Measurements from ENCODE around the gene GPX4. TPM values are rescaled to one million over a fixed set of nuclear protein-coding genes. Genes with fewer than 3 reads are reported as not detected.

Gene GPX4
- total RNA-seq, 8 experiments from 2014 or later = 331 to 509 (median 399) TPM

DNA sequence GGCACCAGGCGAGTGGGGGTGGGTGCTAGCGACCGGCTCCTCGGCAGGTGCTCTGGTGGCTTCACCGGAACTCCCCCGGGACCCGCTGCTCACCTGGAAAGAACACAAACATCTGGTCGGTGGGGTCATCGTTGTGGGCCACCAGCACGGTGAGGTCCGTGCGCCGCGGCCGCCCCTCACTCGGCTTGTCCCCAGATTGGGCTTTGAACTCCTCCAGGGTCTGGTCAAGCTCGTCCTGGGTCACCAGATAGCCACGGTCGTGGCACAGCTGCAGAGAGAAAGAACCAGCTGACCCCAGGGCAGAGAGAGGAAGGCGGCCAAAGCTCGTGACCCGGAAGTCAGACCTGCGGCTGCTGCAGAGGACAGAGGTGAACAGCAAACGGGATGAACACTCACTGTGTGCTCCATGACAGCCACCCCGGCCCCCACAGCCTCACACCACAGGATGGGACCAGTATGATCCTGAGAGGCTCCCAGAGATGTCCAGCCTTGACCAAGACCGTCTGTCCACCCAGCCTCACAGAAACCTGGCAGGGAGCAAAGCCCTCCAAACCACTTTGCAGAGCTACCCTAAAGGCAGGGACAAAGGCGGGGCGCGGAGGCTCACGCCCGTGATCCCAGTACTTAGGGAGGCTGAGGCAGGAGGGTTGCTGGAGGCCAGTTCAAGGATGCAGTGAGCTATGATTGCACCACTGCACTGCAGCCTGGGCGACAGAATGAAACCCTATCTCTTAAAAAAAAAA, 9.8 kb upstream of the GPX4 start:
- Histone ChIP-seq H3K4me1 (replicated peaks in 1 of 2) (peaks cover 7 to 9% of the 10 kb centered on the region in 2 donors), H3K4me3 (peak overlapping the region; percentile 63 to 95 (median 85)), H3K27ac (no peak overlapping the region)
- ATAC-seq (replicated peaks in 6 of 8) = peak in 2 of 8 experiments; percentile 2 to 3
- 36 to 58% (median 47%) methylated on average over 2 to 8 of the region's 32 CpGs; no CpG with 5 or more reads in 5 of the 10 experiments for WGBS, 10 experiments
- in situ Hi-C loops (cut with MboI; ENCODE audit: low pct_unique_long_range_greater_than_20kb in 2 of 9, low sequenced_read_pairs in 9 of 9, unreplicated experiment in 9 of 9) = no loop called here

DNA sequence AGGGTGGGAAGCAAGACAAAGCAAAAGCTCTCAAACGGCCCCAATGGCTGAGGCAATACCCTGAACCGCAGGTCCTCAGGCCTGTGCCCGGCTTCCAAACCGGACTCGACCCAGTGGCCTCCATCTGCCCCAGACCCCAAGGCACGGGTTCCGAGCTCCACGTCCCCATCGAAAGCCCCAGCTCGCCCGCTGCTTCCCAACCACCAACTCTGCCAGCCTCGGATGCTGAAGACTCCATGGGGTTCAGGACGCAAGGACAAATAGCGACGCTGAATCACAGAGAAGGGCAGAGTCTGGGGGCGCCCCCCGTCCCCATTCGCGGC, 9.2 kb upstream of the GPX4 start:
- peak in 1 of 8 experiments; percentile 2 for ATAC-seq (replicated peaks in 6 of 8)
- Histone ChIP-seq H3K4me3 (peak overlapping the region; percentile 63 to 95 (median 85)), H3K4me1 (replicated peaks in 1 of 2) (peaks cover 7 to 9% of the 10 kb centered on the region in 2 donors), H3K27ac (peak overlapping the region; percentile 61 to 71)
- WGBS, 10 experiments = 0 to 7% (median 0%) methylated on average over 1 to 6 of the region's 19 CpGs; no CpG with 5 or more reads in 5 of the 10 experiments
- in situ Hi-C loops (cut with MboI; ENCODE audit: low pct_unique_long_range_greater_than_20kb in 2 of 9, low sequenced_read_pairs in 9 of 9, unreplicated experiment in 9 of 9) = no loop called here

DNA sequence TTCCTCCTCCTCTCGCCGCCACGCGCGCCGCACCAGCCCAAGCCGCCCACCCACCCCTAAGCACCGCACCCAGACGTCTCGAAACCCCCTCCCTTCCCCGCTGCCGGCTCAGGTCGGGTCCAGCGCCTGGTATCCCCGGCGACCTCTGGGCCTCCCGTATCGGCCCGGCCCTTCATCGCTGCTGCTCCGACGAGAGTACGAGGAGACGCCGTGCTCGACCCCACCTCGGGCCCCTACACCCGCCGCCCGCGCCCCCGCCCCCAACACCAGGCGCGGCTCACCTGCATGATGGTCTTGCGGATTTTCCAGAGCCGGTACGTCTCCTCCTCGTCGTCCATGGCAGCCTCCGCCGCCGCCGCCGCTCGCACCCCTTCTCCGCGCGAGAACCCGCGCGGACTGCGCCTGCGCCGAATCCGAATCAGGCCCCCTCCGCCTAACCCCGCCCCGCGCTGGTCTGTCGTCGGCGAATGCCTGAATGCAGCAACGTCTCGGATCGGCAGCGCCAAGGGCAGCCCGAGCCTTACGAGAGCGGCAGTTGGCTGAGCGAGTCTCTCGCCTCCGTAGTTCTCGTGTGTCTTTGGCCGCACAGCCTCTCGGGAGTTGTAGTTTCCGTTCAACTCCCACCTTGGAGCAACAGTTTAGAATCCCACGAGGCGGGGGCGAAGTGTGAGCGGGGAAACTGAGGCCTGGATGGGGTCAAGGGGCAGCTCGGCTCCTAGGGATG, 8.7 kb upstream of the GPX4 start, which contains the start of gene POLR2E:
TSS of gene POLR2E (minus strand) at position 398 of the 724 bp plus-strand sequence. CDS start at position 338, 60 bp downstream.
- in situ Hi-C loops (cut with MboI; ENCODE audit: low pct_unique_long_range_greater_than_20kb in 2 of 9, low sequenced_read_pairs in 9 of 9, unreplicated experiment in 9 of 9) = no loop called here
- peaks cover 7 to 9% of the 10 kb centered on the region in 2 donors for H3K4me1 ChIP-seq (replicated peaks in 1 of 2)
- peak within 1 kb of the TSS; percentile 61 to 71 for H3K27ac ChIP-seq
- 0 to 3% (median 0%) methylated on average over 3 to 23 of the region's 81 CpGs; no CpG with 5 or more reads in 6 of the 10 experiments for whole genome bisulfite sequencing, 10 experiments
- peak within 1 kb of the TSS; percentile 63 to 95 (median 85) for H3K4me3 ChIP-seq
- ATAC-seq (replicated peaks in 6 of 8) = peak; percentile 82 to 98 (median 96)

DNA sequence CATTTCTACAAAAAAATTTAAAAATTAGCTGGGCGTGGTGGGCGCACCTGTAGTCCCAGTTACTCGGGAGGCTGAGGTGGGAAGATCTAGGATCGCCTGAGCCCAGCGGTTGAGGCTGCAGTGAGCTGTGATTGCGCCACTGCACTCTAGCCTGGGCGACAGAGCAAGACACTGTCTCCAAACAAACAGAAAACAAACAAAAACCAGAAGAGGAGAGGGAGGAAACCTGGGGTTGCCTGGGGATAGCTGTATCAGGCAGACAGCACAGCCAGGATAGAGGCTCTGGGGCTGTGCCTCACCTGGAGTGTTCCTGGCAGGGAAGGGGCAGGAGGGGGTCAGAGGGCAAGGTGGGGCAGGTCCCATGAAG, 6.0 kb upstream of the GPX4 start:
- WGBS, 10 experiments = 50 to 100% (median 84%) methylated on average over 1 to 5 of the region's 7 CpGs; no CpG with 5 or more reads in 5 of the 10 experiments
- ATAC-seq (replicated peaks in 6 of 8) = no peak
- peaks cover 14 to 24% of the 10 kb centered on the region in 2 donors for H3K4me1 ChIP-seq (replicated peaks in 1 of 2)
- no peak overlapping the region for H3K4me3 ChIP-seq
- in situ Hi-C loops (cut with MboI; ENCODE audit: low pct_unique_long_range_greater_than_20kb in 2 of 9, low sequenced_read_pairs in 9 of 9, unreplicated experiment in 9 of 9) = no loop called here
- H3K27ac ChIP-seq = no peak overlapping the region

DNA sequence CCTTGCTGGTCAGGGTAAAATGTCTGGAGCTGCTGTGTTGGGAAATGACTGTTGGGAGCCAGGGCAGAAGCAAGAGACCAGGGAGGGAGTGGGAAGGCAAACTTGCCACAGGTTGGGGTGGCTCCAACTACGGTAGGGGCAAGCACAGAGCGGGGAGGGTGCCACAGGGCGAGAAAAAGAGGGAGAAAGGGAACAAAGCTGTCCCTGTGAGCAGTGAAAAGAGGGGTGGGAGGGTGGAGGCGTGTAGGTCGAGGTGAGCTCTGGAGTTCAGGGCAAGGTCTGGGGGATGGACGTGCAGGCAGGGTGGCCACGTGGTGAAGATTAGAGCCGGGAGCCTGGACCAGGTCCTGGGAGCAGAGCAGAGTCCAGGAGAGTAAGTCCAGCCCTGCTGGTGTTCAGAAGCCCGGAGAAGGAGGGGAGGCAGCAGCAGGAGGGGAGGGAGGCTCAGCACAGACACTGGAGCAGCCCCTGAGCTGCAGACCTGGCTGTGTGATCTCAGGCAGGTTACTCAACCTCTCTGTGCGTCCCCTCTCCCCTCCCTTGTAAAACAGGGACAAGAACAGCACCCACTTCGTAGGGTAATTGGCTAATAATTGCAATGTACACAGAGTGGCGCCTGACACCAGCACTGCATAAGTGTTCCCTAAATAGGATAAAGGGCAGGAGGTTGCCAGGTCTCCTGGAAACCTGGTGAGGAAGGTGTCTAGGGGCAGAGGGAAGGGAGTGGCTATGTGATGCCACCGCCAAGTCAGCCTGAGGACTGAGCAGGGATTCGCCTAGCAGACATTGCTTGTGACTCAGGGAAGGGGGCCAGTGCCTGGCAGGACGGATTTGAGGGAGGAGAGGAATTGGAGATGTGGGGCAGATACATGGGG, 5.4 kb upstream of the GPX4 start:
- in situ Hi-C loops (cut with MboI; ENCODE audit: low pct_unique_long_range_greater_than_20kb in 2 of 9, low sequenced_read_pairs in 9 of 9, unreplicated experiment in 9 of 9) = no loop called here
- no peak overlapping the region for H3K4me3 ChIP-seq
- H3K4me1 ChIP-seq (replicated peaks in 1 of 2) = peaks cover 18 to 30% of the 10 kb centered on the region in 2 donors
- 74 to 76% methylated on average over 3 to 4 of the region's 15 CpGs; no CpG with 5 or more reads in 8 of the 10 experiments for WGBS, 10 experiments
- no peak for ATAC-seq (replicated peaks in 6 of 8)
- H3K27ac ChIP-seq = no peak overlapping the region

DNA sequence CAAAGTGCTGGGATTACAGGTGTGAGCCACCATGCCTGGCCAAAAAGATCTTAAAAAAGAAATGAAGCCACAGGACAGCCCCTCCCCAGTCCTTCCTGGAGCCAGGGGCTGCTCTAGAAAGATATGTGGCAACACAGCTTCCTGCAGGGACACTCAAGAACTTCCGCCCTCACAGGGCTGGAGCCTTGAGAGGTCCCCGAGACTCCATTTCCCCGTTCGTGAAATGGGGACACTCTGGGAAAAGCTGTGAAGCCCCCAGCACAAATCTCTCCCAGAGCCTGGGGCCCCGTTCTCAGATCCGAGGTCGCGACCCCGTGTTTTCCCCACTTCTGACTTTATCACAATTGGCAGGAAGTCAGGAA, 2.5 kb upstream of the GPX4 start:
- in situ Hi-C loops (cut with MboI; ENCODE audit: low pct_unique_long_range_greater_than_20kb in 2 of 9, low sequenced_read_pairs in 9 of 9, unreplicated experiment in 9 of 9) = loop anchor here in 2 of 9 experiments (10.0 kb wide), 2 partner anchors 83 to 93 kb away; no protein-coding TSS in a partner anchor
- ATAC-seq (replicated peaks in 6 of 8) = no peak
- no peak overlapping the region for H3K4me3 ChIP-seq
- peaks cover 22 to 29% of the 10 kb centered on the region in 2 donors for H3K4me1 ChIP-seq (replicated peaks in 1 of 2)
- WGBS, 10 experiments = 33 to 83% (median 68%) methylated on average over 3 to 6 of the region's 9 CpGs; no CpG with 5 or more reads in 5 of the 10 experiments
- peak overlapping the region; percentile 20 to 53 for H3K27ac ChIP-seq

DNA sequence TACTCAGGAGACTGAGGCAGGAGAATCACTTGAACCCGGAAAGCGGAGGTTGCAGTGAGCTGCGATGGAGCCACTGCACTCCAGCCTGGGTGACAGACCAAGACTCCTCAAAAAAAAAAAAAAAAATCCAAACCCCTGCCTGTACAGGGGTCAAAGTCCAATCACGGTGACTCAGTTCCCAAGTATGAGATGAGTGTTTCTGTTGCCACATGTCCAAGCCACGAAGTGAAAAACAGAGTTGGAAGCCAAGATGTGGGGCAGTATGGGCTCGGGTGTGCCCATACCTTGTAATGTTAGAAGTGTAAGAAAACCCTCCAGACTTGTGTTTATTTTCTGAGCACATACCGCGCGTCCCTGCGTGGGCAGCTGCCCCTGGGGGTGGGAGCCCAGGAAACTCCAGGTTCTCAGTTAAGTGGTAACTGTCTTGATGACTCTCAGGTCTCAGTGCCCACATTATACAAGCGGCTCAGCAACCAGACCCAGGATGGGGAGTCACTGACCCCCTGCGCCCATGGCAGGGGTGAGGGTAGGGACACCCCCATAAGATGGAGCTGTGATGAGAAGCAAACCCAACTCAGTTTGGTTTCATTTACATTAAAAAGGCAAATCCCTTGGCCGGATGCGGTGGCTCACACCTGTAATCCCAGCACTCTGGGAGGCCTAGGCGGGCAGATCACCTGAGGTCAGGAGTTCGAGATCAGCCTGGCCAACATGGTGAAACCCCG, 1.2 kb upstream of the GPX4 start:
- peak overlapping the region in 1 of 2 donors; percentile 95 for H3K27ac ChIP-seq
- peak overlapping the region in 1 of 5 donors; percentile 98 for H3K4me3 ChIP-seq
- peak in 1 of 8 experiments; percentile 0 for ATAC-seq (replicated peaks in 6 of 8)
- peaks cover 22 to 29% of the 10 kb centered on the region in 2 donors for H3K4me1 ChIP-seq (replicated peaks in 1 of 2)
- WGBS, 10 experiments = 4 to 100% (median 58%) methylated on average over 1 to 8 of the region's 17 CpGs; no CpG with 5 or more reads in 3 of the 10 experiments
- in situ Hi-C loops (cut with MboI; ENCODE audit: low pct_unique_long_range_greater_than_20kb in 2 of 9, low sequenced_read_pairs in 9 of 9, unreplicated experiment in 9 of 9) = loop anchor here in 2 of 9 experiments (10.0 kb wide), 2 partner anchors 82 to 92 kb away; no protein-coding TSS in a partner anchor

DNA sequence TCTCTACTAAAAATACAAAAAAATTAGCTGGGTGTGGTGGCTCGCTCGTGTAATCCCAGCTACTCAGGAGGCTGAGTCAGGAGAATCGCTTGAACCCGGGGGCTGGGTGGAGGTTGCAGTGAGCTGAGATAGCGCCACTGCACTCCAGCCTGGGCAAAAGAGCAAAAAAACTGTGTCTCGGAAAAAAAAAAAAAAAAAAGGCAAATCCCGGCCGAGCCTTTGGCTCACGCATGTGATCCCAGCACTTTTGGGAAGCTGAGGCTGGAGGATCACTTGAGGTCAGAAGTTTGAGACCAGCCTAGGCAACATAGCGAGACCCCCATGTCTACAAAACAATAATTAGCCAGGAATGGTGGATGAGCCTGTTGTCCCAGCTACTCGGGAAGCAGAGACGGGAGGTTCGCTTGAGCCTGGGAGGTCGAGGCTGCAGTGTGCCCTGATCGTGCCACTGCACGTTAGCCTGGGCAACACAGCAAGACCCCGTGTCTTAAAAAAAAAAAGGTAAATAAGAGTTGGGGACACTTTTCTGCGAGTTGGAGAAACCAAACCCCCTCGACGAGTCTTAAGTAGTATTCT, 574 bp upstream of the GPX4 start:
- peak overlapping the region; percentile 10 to 99 (median 29) for H3K4me3 ChIP-seq
- peaks cover 22 to 29% of the 10 kb centered on the region in 2 donors for H3K4me1 ChIP-seq (replicated peaks in 1 of 2)
- ATAC-seq (replicated peaks in 6 of 8) = no peak
- in situ Hi-C loops (cut with MboI; ENCODE audit: low pct_unique_long_range_greater_than_20kb in 2 of 9, low sequenced_read_pairs in 9 of 9, unreplicated experiment in 9 of 9) = loop anchor here in 2 of 9 experiments (10.0 kb wide), 2 partner anchors 82 to 92 kb away; no protein-coding TSS in a partner anchor
- H3K27ac ChIP-seq = peak overlapping the region; percentile 80 to 95
- 1 to 90% (median 42%) methylated on average over 2 to 12 of the region's 20 CpGs; no CpG with 5 or more reads in 3 of the 10 experiments for WGBS, 10 experiments

DNA sequence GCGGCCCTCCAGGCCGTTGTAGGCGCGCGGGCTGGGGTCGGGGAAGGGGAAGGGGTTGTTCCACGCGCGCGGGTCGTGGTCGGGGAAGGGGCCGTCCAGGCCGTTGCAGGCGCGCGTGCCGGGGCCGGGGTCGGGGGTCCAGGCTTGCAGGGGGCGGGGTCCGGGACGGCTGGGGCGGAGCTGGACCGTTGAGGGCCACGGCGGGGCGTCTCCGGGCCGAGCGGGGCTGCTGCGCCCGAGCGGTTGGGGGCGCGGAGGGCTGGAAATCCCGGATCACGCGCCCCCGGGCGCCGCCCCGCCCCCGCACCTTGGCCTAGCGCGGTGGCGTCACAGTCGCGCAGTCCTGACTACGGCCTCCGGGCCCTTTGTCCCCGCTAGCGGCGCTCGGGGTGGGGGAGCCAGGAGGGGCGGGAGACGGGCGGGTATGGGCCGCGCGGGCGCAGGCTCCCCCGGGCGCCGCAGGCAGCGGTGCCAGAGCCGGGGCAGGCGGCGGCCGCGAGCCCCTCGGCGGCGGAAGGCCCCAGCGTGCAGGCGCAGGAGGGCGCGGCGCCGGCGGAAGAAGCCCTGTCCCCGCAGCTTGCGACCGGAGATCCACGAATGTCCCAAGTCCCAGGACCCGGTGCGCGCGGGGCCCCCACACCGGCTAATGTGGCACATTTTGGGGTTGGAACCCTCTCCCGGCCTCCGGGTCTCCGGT, 665 bp downstream of the GPX4 start:
- H3K4me3 ChIP-seq = peak overlapping the region; percentile 66 to 99 (median 90)
- peaks cover 22 to 29% of the 10 kb centered on the region in 2 donors for H3K4me1 ChIP-seq (replicated peaks in 1 of 2)
- peak overlapping the region; percentile 92 to 97 for H3K27ac ChIP-seq
- in situ Hi-C loops (cut with MboI; ENCODE audit: low pct_unique_long_range_greater_than_20kb in 2 of 9, low sequenced_read_pairs in 9 of 9, unreplicated experiment in 9 of 9) = loop anchor here in 2 of 9 experiments (10.0 kb wide), 2 partner anchors 80 to 90 kb away; no protein-coding TSS in a partner anchor
- 0% methylated on average over 2 of the region's 93 CpGs; no CpG with 5 or more reads in 9 of the 10 experiments for WGBS, 10 experiments
- peak; percentile 8 to 66 (median 64) for ATAC-seq (replicated peaks in 6 of 8)

DNA sequence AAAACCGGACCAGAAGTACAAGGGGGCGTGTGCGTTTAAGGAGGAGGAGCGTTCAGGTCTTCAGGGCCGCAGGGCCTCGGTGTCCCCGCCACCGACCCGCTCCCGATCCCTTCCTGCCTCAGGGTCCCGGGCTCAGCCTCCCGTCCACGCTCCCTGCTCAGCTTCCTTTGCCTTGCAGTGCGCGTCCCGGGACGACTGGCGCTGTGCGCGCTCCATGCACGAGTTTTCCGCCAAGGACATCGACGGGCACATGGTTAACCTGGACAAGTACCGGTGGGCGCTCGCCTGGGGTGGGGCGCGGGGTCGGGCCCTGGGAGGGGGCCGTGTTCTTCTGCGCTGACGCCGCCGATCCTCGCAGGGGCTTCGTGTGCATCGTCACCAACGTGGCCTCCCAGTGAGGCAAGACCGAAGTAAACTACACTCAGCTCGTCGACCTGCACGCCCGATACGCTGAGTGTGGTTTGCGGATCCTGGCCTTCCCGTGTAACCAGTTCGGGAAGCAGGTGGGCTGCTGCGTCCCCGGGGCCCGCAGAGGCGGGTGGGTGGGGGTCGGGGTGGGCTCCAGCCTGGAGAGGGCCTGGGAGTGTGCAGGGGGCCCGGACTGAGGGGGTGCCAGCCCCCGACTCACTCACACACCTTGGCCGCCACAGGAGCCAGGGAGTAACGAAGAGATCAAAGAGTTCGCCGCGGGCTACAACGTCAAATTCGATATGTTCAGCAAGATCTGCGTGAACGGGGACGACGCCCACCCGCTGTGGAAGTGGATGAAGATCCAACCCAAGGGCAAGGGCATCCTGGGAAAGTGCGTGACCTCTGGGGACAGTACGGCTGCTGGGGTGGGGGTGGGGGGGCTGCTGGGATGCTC, 1.4 kb downstream of the GPX4 start:
- peak overlapping the region; percentile 66 to 99 (median 90) for H3K4me3 ChIP-seq
- in situ Hi-C loops (cut with MboI; ENCODE audit: low pct_unique_long_range_greater_than_20kb in 2 of 9, low sequenced_read_pairs in 9 of 9, unreplicated experiment in 9 of 9) = loop anchor here in 2 of 9 experiments (10.0 kb wide), 2 partner anchors 80 to 90 kb away; no protein-coding TSS in a partner anchor
- 0% methylated on average over 1 to 5 of the region's 69 CpGs; no CpG with 5 or more reads in 7 of the 10 experiments for WGBS, 10 experiments
- ATAC-seq (replicated peaks in 6 of 8) = peak in 3 of 8 experiments; percentile 0
- peak overlapping the region; percentile 92 to 97 for H3K27ac ChIP-seq
- H3K4me1 ChIP-seq (replicated peaks in 1 of 2) = peaks cover 22 to 29% of the 10 kb centered on the region in 2 donors
